A549 (cell line): ENCODE data around the gene NTNG1.

ENCODE experiments used
- CTCF ChIP-seq: fragments of >200 bp; sonication (Bioruptor Twin); formaldehyde crosslinking; IDR thresholded peaks from 3 replicates; pipeline ENCODE4 v1.5.1; 2016
- KDM5A ChIP-seq: fragments of 200-600 bp; sonication (generic); IDR thresholded peaks from 2 replicates; pipeline ENCODE4 v1.6.1; 2016; ENCODE audit warnings: antibody characterized with exemption, mild to moderate bottlenecking
- MAX ChIP-seq: IDR thresholded peaks from 2 replicates; pipeline ENCODE4 v1.6.1; 2012
- POLR2A ChIP-seq: IDR thresholded peaks from 2 replicates; pipeline ENCODE4 v1.6.1; 2012; ENCODE audit warnings: mild to moderate bottlenecking, low read length

- TF ChIP-seq POLR2A (no peak), CTCF (no peak), MAX (no peak), KDM5A (no peak)
Measured at GRCh38 chr1:107457989-107458388, 317.1 kb downstream of the NTNG1 start.
